HepG2 (cell line): ENCODE measurements around the gene CRLF2. TPM values are rescaled to one million over a fixed set of nuclear protein-coding genes. Genes with fewer than 3 reads are reported as not detected.

Experiments used
- GABPB1 ChIP-seq: IDR thresholded peaks from 2 replicates; pipeline ENCODE4 v1.6.1; 2016; ENCODE audit warnings: mild to moderate bottlenecking, missing genetic modification reagents, moderate library complexity, missing compliant biosample characterization
- RAD21 ChIP-seq: fragments of 450-650 bp; formaldehyde crosslinking; IDR thresholded peaks from 2 replicates; pipeline ENCODE4 v1.5.0; 2020; ENCODE audit warnings: mild to moderate bottlenecking
- ZBTB1 ChIP-seq: sonication (generic); formaldehyde crosslinking; IDR thresholded peaks from 2 replicates; pipeline ENCODE4 v1.4.0; 2020; ENCODE audit warnings: missing genetic modification reagents, borderline replicate concordance
- ZNF230 ChIP-seq: sonication (generic); formaldehyde crosslinking; IDR thresholded peaks from 2 replicates; pipeline ENCODE4 v1.4.0; 2020; ENCODE audit warnings: mild to moderate bottlenecking, missing genetic modification reagents
- ZNF274 ChIP-seq: sonication (generic); formaldehyde crosslinking; IDR thresholded peaks from 2 replicates; pipeline ENCODE4 v1.5.1; 2020; ENCODE audit warnings: mild to moderate bottlenecking, missing genetic modification reagents
- ZNF281 ChIP-seq: sonication (generic); formaldehyde crosslinking; IDR thresholded peaks from 2 replicates; pipeline ENCODE4 v1.4.0; 2020; ENCODE audit warnings: missing genetic modification reagents, borderline replicate concordance
- ZNF687 ChIP-seq: sonication (generic); formaldehyde crosslinking; IDR thresholded peaks from 2 replicates; pipeline ENCODE4 v1.5.1; 2020; ENCODE audit warnings: mild to moderate bottlenecking, missing genetic modification reagents, moderate library complexity
- ZNF704 ChIP-seq: sonication (generic); formaldehyde crosslinking; IDR thresholded peaks from 2 replicates; pipeline ENCODE4 v1.8.1; 2023; ENCODE audit warnings: mild to moderate bottlenecking, inconsistent platforms, moderate library complexity, missing genetic modification reagents, borderline replicate concordance
- polyA plus RNA-seq, 8 experiments: library from polyadenylated mRNA; depleted of rRNA in 3 of 8; stranded (reverse) in 7 of 8; unstranded in 1 of 8; fragments of >200 nt; fragmentation: Illumina TruSeq in 4 of 8; extraction: Trizol in 4 of 8; gene quantifications; 2 replicates each; pipeline versions ENCODE4 v1.2.1 to v1.2.3, GENCODE V29; 2011 to 2016; ENCODE audit warnings: low read depth in 4 of 8, missing spikeins in 1 of 8, mixed read lengths in 1 of 8; ENCODE audit not compliant: insufficient read depth in 1 of 8
- total RNA-seq, 5 experiments: library from RNA; depleted of rRNA; stranded (reverse); fragments of >200 nt; fragmentation: Illumina TruSeq; extraction: Trizol; gene quantifications; 2 replicates each; pipeline ENCODE4 v1.2.3, GENCODE V29; 2016; ENCODE audit warnings: low read depth in 1 of 5
- TF ChIP-seq, protein P1 (sequence below): sonication (generic); formaldehyde crosslinking; IDR thresholded peaks from 2 replicates; pipeline ENCODE4 v1.4.0; 2020; ENCODE audit warnings: mild to moderate bottlenecking, missing genetic modification reagents
- TF ChIP-seq, protein P2 (sequence below), 2 experiments: sonication (generic) in 1 of 2; formaldehyde crosslinking in 1 of 2; IDR thresholded peaks; 2 replicates each; pipeline versions ENCODE4 v1.5.1 to v1.6.1; 2011 to 2020; ENCODE audit warnings: borderline replicate concordance in 1 of 2, low read depth in 1 of 2, low read length in 1 of 2, mild to moderate bottlenecking in 1 of 2, missing genetic modification reagents in 1 of 2, moderate library complexity in 1 of 2
- TF ChIP-seq, protein P3 (sequence below): sonication (generic); formaldehyde crosslinking; IDR thresholded peaks from 2 replicates; pipeline ENCODE4 v1.9.0; 2022; ENCODE audit warnings: missing genetic modification reagents, mild to moderate bottlenecking, borderline replicate concordance

CRLF2 gene
- total and polyA plus RNA-seq, 2 of the 13 experiments (the other 11 are each of a cell fraction or from before 2014, with no cell fraction given) = not detected

GRCh38 chrX:1249101-1249887 is 36.8 kb upstream of the CRLF2 start (continued):
- TF ChIP-seq, protein P1, sequence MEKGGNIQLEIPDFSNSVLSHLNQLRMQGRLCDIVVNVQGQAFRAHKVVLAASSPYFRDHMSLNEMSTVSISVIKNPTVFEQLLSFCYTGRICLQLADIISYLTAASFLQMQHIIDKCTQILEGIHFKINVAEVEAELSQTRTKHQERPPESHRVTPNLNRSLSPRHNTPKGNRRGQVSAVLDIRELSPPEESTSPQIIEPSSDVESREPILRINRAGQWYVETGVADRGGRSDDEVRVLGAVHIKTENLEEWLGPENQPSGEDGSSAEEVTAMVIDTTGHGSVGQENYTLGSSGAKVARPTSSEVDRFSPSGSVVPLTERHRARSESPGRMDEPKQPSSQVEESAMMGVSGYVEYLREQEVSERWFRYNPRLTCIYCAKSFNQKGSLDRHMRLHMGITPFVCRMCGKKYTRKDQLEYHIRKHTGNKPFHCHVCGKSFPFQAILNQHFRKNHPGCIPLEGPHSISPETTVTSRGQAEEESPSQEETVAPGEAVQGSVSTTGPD (CRISPR knock-in tag) = no peak
- TF ChIP-seq ZNF281 (CRISPR knock-in tag) = no peak
- TF ChIP-seq, protein P2, sequence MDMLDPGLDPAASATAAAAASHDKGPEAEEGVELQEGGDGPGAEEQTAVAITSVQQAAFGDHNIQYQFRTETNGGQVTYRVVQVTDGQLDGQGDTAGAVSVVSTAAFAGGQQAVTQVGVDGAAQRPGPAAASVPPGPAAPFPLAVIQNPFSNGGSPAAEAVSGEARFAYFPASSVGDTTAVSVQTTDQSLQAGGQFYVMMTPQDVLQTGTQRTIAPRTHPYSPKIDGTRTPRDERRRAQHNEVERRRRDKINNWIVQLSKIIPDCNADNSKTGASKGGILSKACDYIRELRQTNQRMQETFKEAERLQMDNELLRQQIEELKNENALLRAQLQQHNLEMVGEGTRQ (IDR thresholded peaks at IDR 0.05; ENCODE audit: low read depth, low read length) = peak; percentile 26; the same call in 1 of the 2 replicates
- TF ChIP-seq, protein P2 (CRISPR knock-in tag; IDR thresholded peaks at IDR 0.05; ENCODE audit: borderline replicate concordance) = no peak; the same call in 1 of the 2 replicates
- TF ChIP-seq RAD21 (CRISPR knock-in tag) = no peak
- TF ChIP-seq ZNF230 = 0 out of 2 replicates have a peak, but pooled peaks have one; percentile 34
- TF ChIP-seq, protein P3, sequence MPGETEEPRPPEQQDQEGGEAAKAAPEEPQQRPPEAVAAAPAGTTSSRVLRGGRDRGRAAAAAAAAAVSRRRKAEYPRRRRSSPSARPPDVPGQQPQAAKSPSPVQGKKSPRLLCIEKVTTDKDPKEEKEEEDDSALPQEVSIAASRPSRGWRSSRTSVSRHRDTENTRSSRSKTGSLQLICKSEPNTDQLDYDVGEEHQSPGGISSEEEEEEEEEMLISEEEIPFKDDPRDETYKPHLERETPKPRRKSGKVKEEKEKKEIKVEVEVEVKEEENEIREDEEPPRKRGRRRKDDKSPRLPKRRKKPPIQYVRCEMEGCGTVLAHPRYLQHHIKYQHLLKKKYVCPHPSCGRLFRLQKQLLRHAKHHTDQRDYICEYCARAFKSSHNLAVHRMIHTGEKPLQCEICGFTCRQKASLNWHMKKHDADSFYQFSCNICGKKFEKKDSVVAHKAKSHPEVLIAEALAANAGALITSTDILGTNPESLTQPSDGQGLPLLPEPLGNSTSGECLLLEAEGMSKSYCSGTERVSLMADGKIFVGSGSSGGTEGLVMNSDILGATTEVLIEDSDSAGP (CRISPR knock-in tag) = peak; percentile 20; the same call in 1 of the 2 replicates
- 0 out of 2 replicates have a peak, but pooled peaks have one; percentile 21 for TF ChIP-seq ZNF274 (CRISPR knock-in tag)
- TF ChIP-seq ZNF704 (CRISPR knock-in tag) = 0 out of 2 replicates have a peak, but pooled peaks have one; percentile 36
- TF ChIP-seq GABPB1 = peak; percentile 48
- TF ChIP-seq ZNF687 (CRISPR knock-in tag) = peak; percentile 76
- TF ChIP-seq ZBTB1 = no peak
